Left lung (tissue), 10 donors: ENCODE measurements around the gene ZSWIM6. TPM values are rescaled to one million over a fixed set of nuclear protein-coding genes. Genes with fewer than 3 reads are reported as not detected.

Experiments used
- ATAC-seq: fragments of 200-7000 bp; cut with Tn5 transposase; one replicate; pipeline ENCODE4 v1.9.1; 2020; ENCODE audit warnings: moderate library complexity
- DNase-seq, 4 donors: peaks; one replicate each; pipeline ENCODE4 v3.0.0-alpha.2; 2013 to 2020
- H3K27ac ChIP-seq, 2 donors: fragments of 200-600 bp; sonication (generic) in 1 of 2; one replicate each; pipeline versions ENCODE4 v1.5.0 to v1.8.0; 2020 to 2021
- H3K27me3 ChIP-seq, 2 donors: fragments of 200-600 bp; sonication (generic) in 1 of 2; one replicate each; pipeline versions ENCODE4 v1.5.0 to v1.8.0; 2020 to 2021
- H3K36me3 ChIP-seq, 2 donors: fragments of 200-600 bp; sonication (generic) in 1 of 2; one replicate each; pipeline versions ENCODE4 v1.5.0 to v1.8.0; 2020 to 2021
- H3K4me1 ChIP-seq, 2 donors: fragments of 200-600 bp; one replicate each; pipeline ENCODE4 v1.8.0; 2021
- H3K4me3 ChIP-seq, 2 donors: fragments of 200-600 bp; sonication (generic) in 1 of 2; one replicate each; pipeline versions ENCODE4 v1.5.0 to v1.8.0; 2020 to 2021; ENCODE audit warnings: mild to moderate bottlenecking in 1 of 2
- H3K9me3 ChIP-seq, 2 donors: fragments of 200-600 bp; sonication (generic) in 1 of 2; one replicate each; pipeline versions ENCODE4 v1.5.0 to v1.8.0; 2020 to 2021
- intact Hi-C, 2 donors: fragments of 100-400 bp; cut with DNase I; formaldehyde crosslinking; loops; one replicate each; pipeline versions ENCODE4 v1.11.2 to v1.14.2; 2022
- polyA plus RNA-seq, 6 donors: library from polyadenylated mRNA; unstranded; fragments of 120-200 nt; gene quantifications; one replicate each; pipeline ENCODE4 v1.2.1, GENCODE V29; 2013; ENCODE audit not compliant: insufficient read length in 6 of 6
- total RNA-seq, 2 donors: library from RNA; stranded (reverse); fragmentation: NEBNext Ultra II Directional; extraction: Animal tissue kit (Norgen Biotek cat#: 25700); gene quantifications; one replicate each; pipeline ENCODE4 v1.2.1, GENCODE V29; 2021
- TF ChIP-seq, protein P1 (sequence below), 2 donors: fragments of 200-600 bp; sonication (generic) in 1 of 2; IDR thresholded peaks; one replicate each; pipeline versions ENCODE4 v1.5.0 to v1.8.0; 2021; ENCODE audit warnings: antibody characterized with exemption in 2 of 2
- donor health status: DM: no; HTN: yes; CAD: no.
- donor health status: DM: no; HTN: no; CAD: no.

Gene ZSWIM6
- total and polyA plus RNA-seq, 8 donors: 17.5 to 24.4 (median 22.3) TPM

DNA sequence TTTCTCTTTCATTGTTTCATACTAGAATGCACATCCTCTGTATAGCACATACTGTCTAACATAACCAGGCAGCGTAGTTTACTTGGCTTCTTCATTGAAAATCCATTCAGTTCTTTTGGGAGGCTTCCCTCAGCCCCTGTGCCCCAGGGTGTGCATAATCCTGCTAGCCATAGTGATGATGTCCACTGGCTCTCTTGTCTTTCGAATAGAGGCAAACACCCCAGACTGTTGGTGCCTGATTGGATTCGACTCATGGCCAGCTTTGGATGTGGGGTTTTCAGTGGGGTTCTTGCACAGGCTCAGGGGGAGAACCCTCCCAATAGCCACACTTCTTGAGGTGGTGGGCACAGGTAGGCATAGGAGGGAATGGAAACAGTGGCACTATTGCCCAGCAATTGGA, 53.6 kb downstream of the ZSWIM6 start:
- Histone ChIP-seq H3K9me3 (no peaks in the 10 kb centered on the region), H3K4me1 (peaks cover 0 to 10% of the 10 kb centered on the region in 2 donors), H3K27me3 (no peaks in the 10 kb centered on the region), H3K4me3 (no peak overlapping the region), H3K27ac (no peak overlapping the region), H3K36me3 (peaks cover 0 to under 1% of the 10 kb centered on the region in 2 donors)
- intact Hi-C loops: no loop called here
- ATAC-seq: no peak
- TF ChIP-seq, protein P1, sequence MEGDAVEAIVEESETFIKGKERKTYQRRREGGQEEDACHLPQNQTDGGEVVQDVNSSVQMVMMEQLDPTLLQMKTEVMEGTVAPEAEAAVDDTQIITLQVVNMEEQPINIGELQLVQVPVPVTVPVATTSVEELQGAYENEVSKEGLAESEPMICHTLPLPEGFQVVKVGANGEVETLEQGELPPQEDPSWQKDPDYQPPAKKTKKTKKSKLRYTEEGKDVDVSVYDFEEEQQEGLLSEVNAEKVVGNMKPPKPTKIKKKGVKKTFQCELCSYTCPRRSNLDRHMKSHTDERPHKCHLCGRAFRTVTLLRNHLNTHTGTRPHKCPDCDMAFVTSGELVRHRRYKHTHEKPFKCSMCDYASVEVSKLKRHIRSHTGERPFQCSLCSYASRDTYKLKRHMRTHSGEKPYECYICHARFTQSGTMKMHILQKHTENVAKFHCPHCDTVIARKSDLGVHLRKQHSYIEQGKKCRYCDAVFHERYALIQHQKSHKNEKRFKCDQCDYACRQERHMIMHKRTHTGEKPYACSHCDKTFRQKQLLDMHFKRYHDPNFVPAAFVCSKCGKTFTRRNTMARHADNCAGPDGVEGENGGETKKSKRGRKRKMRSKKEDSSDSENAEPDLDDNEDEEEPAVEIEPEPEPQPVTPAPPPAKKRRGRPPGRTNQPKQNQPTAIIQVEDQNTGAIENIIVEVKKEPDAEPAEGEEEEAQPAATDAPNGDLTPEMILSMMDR (IDR thresholded peaks at IDR 0.05): no peak
- no peak for DNase-seq

DNA sequence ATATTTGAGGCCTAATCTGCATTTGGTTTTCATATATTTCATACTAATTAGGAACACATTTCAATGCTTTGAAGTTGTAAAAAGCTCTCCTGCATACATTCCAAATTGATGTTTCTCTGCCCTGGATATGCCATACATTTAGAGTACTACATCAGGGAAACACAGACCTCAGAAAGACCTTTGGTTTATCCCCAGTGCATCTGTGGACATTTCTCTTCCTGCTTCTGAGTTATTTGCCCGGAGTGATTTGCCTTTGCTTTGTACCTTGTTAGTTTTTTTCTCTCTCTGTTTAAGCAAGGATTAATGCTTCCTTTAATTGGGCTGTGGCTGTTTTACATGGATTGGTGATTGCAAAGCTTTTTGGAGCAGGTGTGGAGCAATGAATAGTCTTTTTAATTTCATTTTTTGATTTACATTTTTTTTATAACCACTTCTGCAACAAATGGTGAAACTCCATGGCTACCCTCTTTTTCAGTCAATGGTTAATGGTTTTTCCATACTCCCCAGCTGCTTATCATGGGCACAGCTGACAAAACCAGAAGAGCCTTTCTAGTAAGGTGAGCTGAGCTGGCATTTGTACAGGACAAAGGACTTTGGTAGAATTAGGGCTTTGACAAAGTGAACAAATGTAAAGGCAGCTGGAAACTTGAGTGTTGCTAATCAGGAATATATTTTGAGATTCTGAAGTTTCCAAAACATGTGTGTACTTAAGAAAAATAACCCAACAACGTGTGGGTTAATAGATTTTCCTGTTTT, 54.2 kb downstream of the ZSWIM6 start:
- TF ChIP-seq, protein P1 (IDR thresholded peaks at IDR 0.05): no peak
- Histone ChIP-seq H3K36me3 (peaks cover 0 to 6% of the 10 kb centered on the region in 2 donors), H3K9me3 (no peaks in the 10 kb centered on the region), H3K27me3 (no peaks in the 10 kb centered on the region), H3K4me3 (no peak overlapping the region), H3K4me1 (peaks cover 0 to 10% of the 10 kb centered on the region in 2 donors), H3K27ac (no peak overlapping the region)
- DNase-seq (no peak), ATAC-seq (no peak)
- intact Hi-C loops: no loop called here

DNA sequence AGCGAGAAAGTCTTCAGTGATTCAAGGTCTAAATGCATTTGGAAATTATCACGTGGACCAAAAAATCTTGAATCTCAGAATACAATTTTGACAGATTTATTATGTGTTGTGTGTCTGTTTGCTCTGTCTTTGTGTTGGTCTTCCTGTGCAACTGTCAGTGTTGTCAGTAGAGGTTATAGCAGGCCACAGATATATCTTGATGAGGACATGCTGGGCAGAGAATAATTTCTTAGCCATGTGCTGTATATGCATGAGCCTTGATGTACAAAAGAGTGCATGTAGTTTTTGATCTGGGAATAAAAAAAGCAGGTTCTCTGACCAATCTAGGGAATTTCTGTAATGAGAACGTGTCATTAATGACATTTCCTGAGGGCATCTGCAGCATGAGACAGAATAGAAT, 57.6 kb downstream of the ZSWIM6 start:
- peaks cover 0 to 19% of the 10 kb centered on the region in 2 donors for H3K36me3 ChIP-seq
- intact Hi-C loops: no loop called here
- H3K27me3 ChIP-seq: no peaks in the 10 kb centered on the region
- no peaks in the 10 kb centered on the region for H3K9me3 ChIP-seq
- H3K4me1 ChIP-seq: peaks cover 0 to 10% of the 10 kb centered on the region in 2 donors
- TF ChIP-seq, protein P1 (IDR thresholded peaks at IDR 0.05): no peak
- ATAC-seq (no peak), DNase-seq (no peak)
- H3K4me3 ChIP-seq: no peak overlapping the region
- H3K27ac ChIP-seq: no peak overlapping the region

DNA sequence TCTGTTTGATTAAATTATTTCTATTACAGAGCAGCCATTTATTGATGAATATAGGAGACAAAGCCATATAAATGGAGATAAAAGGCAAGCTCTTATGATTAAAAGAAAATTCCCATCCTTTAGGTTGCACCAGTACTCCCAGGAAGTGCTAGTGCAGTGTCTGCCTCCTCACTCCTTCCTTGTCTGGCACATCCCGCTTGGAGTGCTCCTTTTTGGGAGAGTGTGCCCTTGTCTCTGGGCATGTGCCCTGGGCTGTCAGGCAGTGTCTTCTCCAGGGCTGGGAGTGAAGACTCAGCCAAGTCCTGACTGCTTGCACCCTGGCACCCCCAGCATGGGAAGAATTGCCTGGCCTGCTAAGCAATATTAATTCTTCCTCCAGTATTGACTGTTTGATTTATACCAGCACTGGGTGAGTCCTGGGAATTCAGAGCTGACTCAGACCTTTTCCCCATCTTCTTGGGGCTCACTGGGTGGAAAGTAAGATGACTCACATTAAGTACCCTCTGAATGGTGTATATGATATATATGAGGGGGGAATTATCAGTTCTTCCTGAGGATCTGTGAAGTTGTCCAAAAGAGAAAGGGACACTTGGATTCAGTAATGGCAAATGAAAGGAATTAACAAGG, 62.1 kb downstream of the ZSWIM6 start:
- Histone ChIP-seq H3K27ac (no peak overlapping the region), H3K9me3 (no peaks in the 10 kb centered on the region), H3K4me1 (no peaks in the 10 kb centered on the region), H3K27me3 (no peaks in the 10 kb centered on the region), H3K4me3 (no peak overlapping the region), H3K36me3 (peaks cover 0 to 19% of the 10 kb centered on the region in 2 donors)
- no peak for ATAC-seq
- intact Hi-C loops: no loop called here
- TF ChIP-seq, protein P1 (IDR thresholded peaks at IDR 0.05): no peak
- no peak for DNase-seq

DNA sequence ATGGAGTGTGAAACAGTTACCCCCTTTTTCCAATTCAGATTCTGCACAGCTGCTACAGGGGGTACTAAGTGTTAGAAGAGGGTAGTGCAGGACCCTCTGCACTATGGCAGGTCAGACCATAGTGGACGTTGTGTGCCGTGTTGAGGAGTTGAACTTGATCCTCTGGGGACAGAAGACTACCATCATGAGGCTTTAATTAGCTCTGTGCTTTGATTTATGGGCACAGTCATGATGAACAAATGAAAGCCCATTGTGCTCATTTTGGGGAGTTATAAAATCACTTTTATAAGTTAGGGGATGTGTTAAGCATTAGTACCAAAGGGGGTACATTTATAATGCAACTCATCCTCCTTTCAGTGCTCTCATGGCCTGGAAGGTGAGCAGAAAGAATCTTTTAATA, 62.7 kb downstream of the ZSWIM6 start:
- no peak overlapping the region for H3K27ac ChIP-seq
- no peaks in the 10 kb centered on the region for H3K4me1 ChIP-seq
- ATAC-seq (no peak), DNase-seq (no peak)
- no peak overlapping the region for H3K4me3 ChIP-seq
- TF ChIP-seq, protein P1 (IDR thresholded peaks at IDR 0.05): no peak
- H3K9me3 ChIP-seq: no peaks in the 10 kb centered on the region
- H3K27me3 ChIP-seq: no peaks in the 10 kb centered on the region
- intact Hi-C loops: no loop called here
- peaks cover 0 to 19% of the 10 kb centered on the region in 2 donors for H3K36me3 ChIP-seq
